Spleen (tissue), 7 donors: Measurements from ENCODE around the gene ZFX.

Source experiments
- CTCF ChIP-seq, 11 experiments: fragments of 200-600 bp in 7 of 11; fragments of 450-650 bp in 4 of 11; sonication (generic) in 4 of 11; IDR thresholded peaks in 8 of 11; conservative IDR thresholded peaks in 3 of 11; 1 replicate in 7 of 11; 2 replicates in 4 of 11; pipeline versions ENCODE4 v1.4.0 to v1.8.0; 2016 to 2021; ENCODE audit warnings: antibody characterized with exemption in 11 of 11, inconsistent platforms in 4 of 11, mild to moderate bottlenecking in 1 of 11
- POLR2A ChIP-seq, 3 donors: fragments of 450-650 bp; IDR thresholded peaks; one replicate each; pipeline ENCODE4 v1.5.1; 2017; ENCODE audit warnings: antibody characterized with exemption in 3 of 3, mild to moderate bottlenecking in 1 of 3
- POLR2AphosphoS5 ChIP-seq, 3 donors: sonication (generic); formaldehyde crosslinking; IDR thresholded peaks; one replicate each; pipeline ENCODE4 v1.5.1; 2017; ENCODE audit warnings: antibody characterized with exemption in 3 of 3
- donor health status: DM: no; HTN: no; CAD: no; lungs with moderate emphysema.
- donor health status: DM: no; HTN: no; CAD: no.
- donor health status: DM: no; HTN: no; CAD: no.

GRCh38 chrX:24133312-24133711 lies 16.2 kb upstream of the ZFX start:
- TF ChIP-seq CTCF (IDR thresholded peaks at IDR 0.05 in 8 of 11, conservative IDR thresholded peaks at IDR 0.05 in 3 of 11): no peak
- no peak for TF ChIP-seq POLR2AphosphoS5 (IDR thresholded peaks at IDR 0.05)
- TF ChIP-seq POLR2A (IDR thresholded peaks at IDR 0.05): no peak
